GM23248 (cell line): ENCODE measurements around the gene GAPT. TPM values are rescaled to one million over a fixed set of nuclear protein-coding genes. Genes with fewer than 3 reads are reported as not detected.

Source experiments
- DNase-seq: peaks from one replicate; pipeline ENCODE4 v3.0.0-alpha.2; 2015
- H2AFZ ChIP-seq: fragments of 200-600 bp; sonication (generic); 2 replicates; pipeline ENCODE4 v1.6.1; 2016; ENCODE audit warnings: antibody characterized with exemption
- H3F3A ChIP-seq: fragments of 200-600 bp; sonication (generic); 2 replicates; pipeline ENCODE4 v1.6.1; 2016; ENCODE audit warnings: mild to moderate bottlenecking, antibody characterized with exemption, mixed run types; ENCODE audit not compliant: insufficient read depth
- H3K27ac ChIP-seq: fragments of 200-600 bp; sonication (generic); 2 replicates; pipeline ENCODE4 v1.5.1; 2016; ENCODE audit warnings: mild to moderate bottlenecking
- H3K27me3 ChIP-seq: fragments of 200-600 bp; sonication (generic); replicated peaks from 2 replicates; pipeline ENCODE4 v1.6.1; 2016; ENCODE audit warnings: mild to moderate bottlenecking; ENCODE audit not compliant: insufficient read depth
- H3K36me3 ChIP-seq: fragments of 200-600 bp; sonication (generic); 2 replicates; pipeline ENCODE4 v1.6.1; 2016; ENCODE audit warnings: low read depth, mild to moderate bottlenecking
- H3K4me1 ChIP-seq: fragments of 200-600 bp; sonication (generic); 2 replicates; pipeline ENCODE4 v1.6.1; 2016; ENCODE audit warnings: mild to moderate bottlenecking; ENCODE audit not compliant: insufficient read depth
- H3K4me2 ChIP-seq: fragments of 200-600 bp; sonication (generic); one replicate; pipeline ENCODE4 v1.6.1; 2016; ENCODE audit warnings: mild to moderate bottlenecking; ENCODE audit not compliant: unreplicated experiment
- H3K4me3 ChIP-seq: fragments of 200-600 bp; sonication (generic); 2 replicates; pipeline ENCODE4 v1.5.1; 2016; ENCODE audit warnings: mild to moderate bottlenecking
- H3K79me2 ChIP-seq: fragments of 200-600 bp; sonication (generic); 2 replicates; pipeline ENCODE4 v1.6.1; 2016; ENCODE audit warnings: mild to moderate bottlenecking; ENCODE audit not compliant: insufficient read depth
- H3K9ac ChIP-seq: fragments of 200-600 bp; sonication (generic); 2 replicates; pipeline ENCODE4 v1.6.1; 2016; ENCODE audit warnings: mild to moderate bottlenecking
- H3K9me2 ChIP-seq: fragments of 200-600 bp; sonication (generic); 2 replicates; pipeline ENCODE4 v1.6.1; 2016; ENCODE audit warnings: mixed run types, mild to moderate bottlenecking, moderate library complexity; ENCODE audit not compliant: insufficient read depth
- H3K9me3 ChIP-seq: fragments of 200-600 bp; sonication (generic); one replicate; pipeline ENCODE4 v1.6.1; 2017; ENCODE audit warnings: low read depth
- H4K20me1 ChIP-seq: fragments of 200-600 bp; sonication (generic); 2 replicates; pipeline ENCODE4 v1.6.0; 2016; ENCODE audit not compliant: insufficient read depth
- EZH2 ChIP-seq: fragments of 200-600 bp; sonication (generic); IDR thresholded peaks from 2 replicates; pipeline ENCODE4 v1.6.1; 2018; ENCODE audit warnings: antibody characterized with exemption, mild to moderate bottlenecking; ENCODE audit not compliant: insufficient read depth, poor library complexity, severe bottlenecking
- EZH2phosphoT487 ChIP-seq: fragments of 200-600 bp; sonication (generic); IDR thresholded peaks from 2 replicates; pipeline ENCODE4 v1.6.1; 2018; ENCODE audit warnings: antibody characterized with exemption, moderate library complexity, mild to moderate bottlenecking, low read depth; ENCODE audit not compliant: insufficient read depth
- WGBS, 2 experiments: methylation state at CpG; one replicate each; pipeline ENCODE4 v1.1.6; 2015 to 2017; ENCODE audit warnings: low lambda C conversion rate in 2 of 2, low coverage in 1 of 2; ENCODE audit errors: missing lambda C conversion rate in 2 of 2; 5-methylcytosine and 5-hydroxymethylcytosine counted together
- in situ Hi-C: fragments of 300-500 bp; cut with MboI; formaldehyde crosslinking; loops from 2 replicates; pipeline ENCODE4 v1.15.0; 2020
- polyA plus RNA-seq: library from polyadenylated mRNA; unstranded; fragments of >200 nt; fragmentation: Nextera tagmentation; extraction: Ambion mirVana; gene quantifications from 2 replicates; pipeline ENCODE4 v1.2.1, GENCODE V29; 2016
- total RNA-seq: library from RNA; depleted of rRNA; stranded (reverse); fragments of >200 nt; shearing (Covaris generic); gene quantifications from 2 replicates; pipeline ENCODE4 v1.2.3, GENCODE V29; 2014

Gene GAPT
- total and polyA plus RNA-seq, 2 experiments from 2014 or later, result not detected

DNA sequence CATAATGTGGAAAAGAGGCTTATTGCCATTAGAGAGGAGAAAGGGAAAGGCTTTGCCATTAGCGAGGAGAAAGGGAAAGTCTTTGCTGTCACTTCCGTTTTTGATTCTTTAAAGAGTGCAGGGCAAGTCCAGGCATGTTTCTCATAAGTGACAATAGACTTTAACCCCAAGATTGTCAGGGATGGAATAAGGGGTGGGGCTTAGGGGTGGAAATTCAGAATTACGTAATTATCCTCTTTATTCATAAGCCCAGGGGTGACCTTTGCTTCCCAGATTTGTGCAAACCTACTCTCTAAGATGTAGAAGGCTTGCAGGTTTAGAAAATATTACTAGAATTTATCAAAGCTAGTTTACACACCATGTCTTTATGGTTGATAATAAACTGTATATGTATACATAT lies 29.1 kb upstream of the GAPT start:
- in situ Hi-C loops, result loop anchor here (5.0 to 25.0 kb wide), 5 partner anchors 677 to 1550 kb away; partner anchors contain the start of gene SETD9
- Histone ChIP-seq H3K4me2 (no peak overlapping the region), H3K27ac (no peak overlapping the region)

GRCh38 chr5:58462623-58463230 lies 28.5 kb upstream of the GAPT start:
- 3% methylated on average over 4 of the region's 4 CpGs for WGBS, 2 experiments
- H3K4me2 ChIP-seq, result no peak overlapping the region
- DNase-seq, result peak; percentile 70
- no peaks in the 10 kb centered on the region for H4K20me1 ChIP-seq
- H3K4me3 ChIP-seq, result no peak overlapping the region
- 0 out of 2 replicates have a peak, but pooled peaks cover 6% of the 10 kb centered on the region for H3F3A ChIP-seq
- H3K27me3 ChIP-seq, result no peaks in the 10 kb centered on the region
- TF ChIP-seq EZH2, result no peak
- H3K4me1 ChIP-seq, result peaks cover 11% of the 10 kb centered on the region
- H3K9ac ChIP-seq, result no peak overlapping the region
- H3K9me3 ChIP-seq, result no peaks in the 10 kb centered on the region
- H3K9me2 ChIP-seq, result no peaks in the 10 kb centered on the region
- peaks cover 9% of the 10 kb centered on the region for H3K36me3 ChIP-seq
- H3K79me2 ChIP-seq, result peaks cover 21% of the 10 kb centered on the region
- H3K27ac ChIP-seq, result no peak overlapping the region
- in situ Hi-C loops, result loop anchor here (5.0 to 25.0 kb wide), 5 partner anchors 678 to 1550 kb away; partner anchors contain the start of gene SETD9
- H2AFZ ChIP-seq, result 0 out of 2 replicates have a peak overlapping the region, but pooled peaks have one; percentile 41

More for the DNA sequence above, 29.1 kb upstream of the GAPT start:
- no peak for TF ChIP-seq EZH2
- peaks cover 14% of the 10 kb centered on the region for H3K36me3 ChIP-seq
- H3K9ac ChIP-seq, result no peak overlapping the region
- H4K20me1 ChIP-seq, result no peaks in the 10 kb centered on the region; the same call in 1 of the 2 replicates
- H3K4me3 ChIP-seq, result no peak overlapping the region
- peaks cover 26% of the 10 kb centered on the region for H3K79me2 ChIP-seq
- no peaks in the 10 kb centered on the region for H3K9me2 ChIP-seq
- 0 out of 2 replicates have a peak, but pooled peaks cover 12% of the 10 kb centered on the region for H3F3A ChIP-seq
- WGBS, 2 experiments, result 92 to 94% methylated on average over 3 of the region's 3 CpGs
- no peaks in the 10 kb centered on the region for H3K9me3 ChIP-seq
- H3K4me1 ChIP-seq, result peaks cover 17% of the 10 kb centered on the region
- peak overlapping the region; percentile 41; the same call in 1 of the 2 replicates for H2AFZ ChIP-seq
- DNase-seq, result no peak
- no peaks in the 10 kb centered on the region for H3K27me3 ChIP-seq

DNA sequence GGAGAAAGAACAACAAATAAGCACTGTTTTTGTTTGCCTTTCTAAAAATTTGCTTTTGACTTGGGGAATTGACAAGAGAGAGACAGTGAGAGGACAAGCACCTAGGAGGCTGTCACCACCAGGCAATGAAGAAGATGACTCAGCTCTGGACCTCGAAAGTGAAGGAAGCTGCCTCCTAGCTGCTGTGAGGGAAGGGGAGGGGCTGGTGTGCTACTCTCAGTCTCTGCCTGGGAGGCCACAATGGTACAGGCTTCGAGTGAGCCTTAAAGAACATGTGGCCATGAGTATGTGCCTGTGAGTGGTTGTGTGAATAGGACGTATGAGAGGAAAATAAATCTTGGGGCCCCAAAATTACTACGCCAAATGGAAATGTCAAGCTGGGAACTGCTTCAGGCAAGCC lies 24.3 kb upstream of the GAPT start:
- no peaks in the 10 kb centered on the region for H3F3A ChIP-seq
- no peaks in the 10 kb centered on the region for H3K27me3 ChIP-seq
- no peak overlapping the region for H3K4me3 ChIP-seq
- H3K9ac ChIP-seq, result no peak overlapping the region
- no peaks in the 10 kb centered on the region for H3K36me3 ChIP-seq
- no peaks in the 10 kb centered on the region for H3K79me2 ChIP-seq
- H3K9me3 ChIP-seq, result no peaks in the 10 kb centered on the region
- no peak overlapping the region for H3K27ac ChIP-seq
- H2AFZ ChIP-seq, result no peak overlapping the region
- H3K4me2 ChIP-seq, result no peak overlapping the region
- WGBS, 2 experiments, result 46 to 48% methylated on average over 4 of the region's 4 CpGs
- no peaks in the 10 kb centered on the region for H3K9me2 ChIP-seq
- no peak for TF ChIP-seq EZH2phosphoT487
- no peak for TF ChIP-seq EZH2
- peaks cover 5% of the 10 kb centered on the region; the same call in 1 of the 2 replicates for H3K4me1 ChIP-seq
- DNase-seq, result peak; percentile 60
- in situ Hi-C loops, result loop anchor here (10.0 to 25.0 kb wide), 3 partner anchors 682 to 1555 kb away; partner anchors contain the start of gene SETD9
- H4K20me1 ChIP-seq, result no peaks in the 10 kb centered on the region

DNA sequence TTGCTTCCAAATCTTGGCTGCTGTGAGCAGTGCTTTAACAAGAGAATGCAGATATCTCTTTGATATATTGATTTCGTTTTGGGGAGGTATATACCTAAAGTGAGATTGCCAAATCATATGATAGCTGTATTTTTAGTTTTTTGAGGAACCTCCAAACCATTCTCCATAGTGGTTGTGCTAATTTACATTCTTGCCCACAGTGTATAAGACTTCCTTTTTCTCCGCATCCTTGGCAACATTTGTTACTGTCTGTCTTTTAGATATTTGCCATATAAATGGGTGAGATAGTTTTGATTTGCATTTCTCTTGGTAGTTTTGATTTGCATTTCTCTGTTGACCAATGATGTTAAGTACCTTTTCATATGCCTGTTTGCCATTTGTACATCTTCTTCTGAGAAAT lies 21.3 kb upstream of the GAPT start:
- H3K27ac ChIP-seq, result no peak overlapping the region

More for the DNA sequence above, 21.3 kb upstream of the GAPT start:
- WGBS, 2 experiments, result 54 to 59% methylated on average over 2 of the region's 2 CpGs
- H3K9me3 ChIP-seq, result no peaks in the 10 kb centered on the region
- H4K20me1 ChIP-seq, result no peaks in the 10 kb centered on the region
- no peaks in the 10 kb centered on the region for H3K9me2 ChIP-seq
- TF ChIP-seq EZH2, result no peak
- TF ChIP-seq EZH2phosphoT487, result no peak
- H3K4me3 ChIP-seq, result no peak overlapping the region
- H3K27me3 ChIP-seq, result no peaks in the 10 kb centered on the region
- no peak overlapping the region for H2AFZ ChIP-seq
- H3F3A ChIP-seq, result no peaks in the 10 kb centered on the region
- H3K9ac ChIP-seq, result no peak overlapping the region
- in situ Hi-C loops, result loop anchor here (10.0 to 25.0 kb wide), 3 partner anchors 685 to 1558 kb away; partner anchors contain the start of gene SETD9
- H3K4me2 ChIP-seq, result no peak overlapping the region
- H3K79me2 ChIP-seq, result no peaks in the 10 kb centered on the region
- H3K36me3 ChIP-seq, result no peaks in the 10 kb centered on the region
- no peaks in the 10 kb centered on the region for H3K4me1 ChIP-seq
- DNase-seq, result no peak
